GM21367 (cell line): ENCODE results near the gene ARMH4.

ENCODE experiments used
- ATAC-seq: cut with Tn5 transposase; IDR thresholded peaks from one replicate; pipeline ENCODE4 v1.9.1; 2021; ENCODE audit not compliant: unreplicated experiment

ARMH4 gene

DNA sequence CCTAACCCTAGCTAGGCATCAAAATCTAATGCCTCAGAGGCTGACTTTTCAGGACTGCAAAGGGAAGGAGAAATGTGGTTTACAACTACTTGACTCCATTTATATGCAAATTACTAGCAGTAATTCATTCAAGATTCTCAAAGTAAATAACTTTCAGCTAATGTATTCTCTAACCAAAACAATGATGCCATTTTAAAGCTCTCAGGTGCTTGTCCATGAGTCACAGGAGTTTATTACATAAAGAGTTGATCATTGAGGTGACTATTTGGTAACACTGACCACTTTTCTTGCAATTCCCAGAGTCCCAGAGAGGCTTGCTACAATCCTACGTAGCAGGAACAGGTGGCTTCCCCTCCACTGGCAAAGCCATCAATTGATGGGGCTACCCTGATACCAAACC lies 177.1 kb downstream of the ARMH4 start:
- ATAC-seq = no peak

DNA sequence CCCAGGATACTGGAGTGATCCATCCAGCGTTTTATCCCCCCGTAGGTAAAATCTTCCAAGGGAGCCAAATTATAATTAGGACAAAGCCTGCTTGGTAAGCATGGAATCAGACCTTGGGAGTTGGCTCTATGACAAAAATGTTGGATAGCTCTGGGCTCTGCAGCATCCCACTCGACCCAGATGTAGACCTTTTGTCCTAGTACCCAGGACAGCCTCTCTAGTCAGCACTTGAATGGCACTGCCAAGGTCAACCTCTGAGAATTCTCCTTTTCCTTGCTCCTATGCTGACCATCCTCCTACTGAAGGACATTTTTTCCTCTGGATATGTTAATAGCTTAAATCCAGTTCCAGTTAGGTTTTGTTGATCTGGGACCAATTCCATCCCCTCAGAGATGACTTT lies 181.4 kb downstream of the ARMH4 start:
- ATAC-seq = no peak

DNA sequence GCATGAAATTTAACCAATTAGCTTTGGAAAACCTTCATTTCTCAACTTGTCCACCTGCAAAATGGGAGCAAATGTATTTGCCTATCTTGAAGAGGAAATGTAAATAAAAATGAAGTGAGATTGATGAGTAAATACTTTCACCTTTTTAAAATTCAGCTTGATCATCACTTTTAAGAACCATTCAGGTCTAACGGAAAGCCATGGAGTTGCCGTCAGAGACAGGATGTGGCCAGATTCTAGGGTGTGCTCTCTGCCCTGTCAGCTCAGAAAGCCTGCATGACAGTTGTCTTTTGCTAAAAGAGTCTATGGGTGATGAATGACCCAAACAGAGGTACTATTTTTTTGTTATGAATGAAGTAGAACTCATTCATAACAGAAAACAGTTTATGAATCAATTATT lies 181.8 kb downstream of the ARMH4 start:
- ATAC-seq = no peak

DNA sequence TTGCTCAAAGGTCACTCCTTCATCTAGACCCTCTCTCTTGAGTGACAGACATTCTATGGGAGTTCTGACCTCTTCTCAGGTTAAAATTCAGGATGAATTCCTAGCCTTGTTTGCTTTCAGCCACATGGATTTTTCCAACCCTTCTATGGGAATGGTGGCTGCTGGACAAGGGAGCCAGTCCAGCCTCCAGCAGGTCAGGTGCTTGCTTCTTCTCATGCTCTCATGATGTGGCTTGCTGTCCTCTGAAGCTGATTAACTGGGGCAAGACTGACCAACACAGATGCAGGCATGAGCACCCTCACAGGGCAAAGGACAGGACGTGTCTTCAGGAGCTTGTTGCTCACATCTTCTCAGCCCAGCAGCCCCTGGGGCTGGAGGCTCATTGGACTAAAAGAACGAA lies 188.9 kb downstream of the ARMH4 start:
- ATAC-seq = no peak

DNA sequence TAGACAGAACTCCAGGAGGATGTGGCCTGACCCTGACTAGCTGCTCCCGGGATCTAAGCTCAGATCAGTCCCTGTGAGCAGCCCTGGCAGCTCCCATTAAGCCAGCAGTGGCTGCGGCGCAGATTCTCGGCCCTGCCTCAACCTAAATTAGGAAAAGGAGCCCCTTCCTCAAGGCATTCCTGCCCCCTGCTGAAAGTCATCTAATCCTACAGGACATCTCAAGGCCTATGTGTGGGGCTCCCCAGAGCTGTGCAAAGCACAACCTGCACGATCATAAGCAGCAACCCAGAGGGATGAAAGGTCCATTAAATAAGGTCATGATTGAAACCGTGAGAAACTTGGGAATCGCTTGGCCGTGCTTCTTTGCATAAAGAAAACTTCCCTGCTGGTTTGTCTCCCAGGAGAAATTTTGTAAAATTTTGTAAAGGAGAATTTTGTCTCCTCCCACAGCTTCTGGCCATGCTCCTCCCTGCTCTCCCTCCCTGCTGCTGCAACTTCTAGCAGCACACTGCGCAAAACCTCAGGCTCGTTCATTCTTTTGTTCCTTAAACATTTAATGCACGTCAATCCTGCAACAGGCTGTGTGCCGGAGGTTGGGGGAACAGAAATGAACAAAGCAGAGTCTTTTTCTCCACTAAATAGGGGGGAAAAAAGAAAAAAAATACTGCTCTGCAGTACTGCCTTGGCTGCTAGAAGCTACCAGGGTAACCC lies 189.5 kb downstream of the ARMH4 start:
- ATAC-seq = no peak

DNA sequence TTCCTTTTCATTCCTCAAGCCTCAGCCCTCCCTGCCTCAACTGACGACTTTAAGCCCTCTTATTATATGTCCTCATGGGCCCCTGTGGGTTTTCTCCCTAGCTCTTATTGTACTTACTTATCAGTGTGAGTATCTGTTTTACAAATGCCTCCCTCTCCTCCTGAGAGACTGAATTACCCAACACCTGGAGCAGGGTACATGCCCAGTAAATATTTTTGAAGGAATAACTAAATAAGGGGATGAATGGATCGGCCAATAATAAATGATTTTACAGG lies 190.3 kb downstream of the ARMH4 start:
- no peak for ATAC-seq

DNA sequence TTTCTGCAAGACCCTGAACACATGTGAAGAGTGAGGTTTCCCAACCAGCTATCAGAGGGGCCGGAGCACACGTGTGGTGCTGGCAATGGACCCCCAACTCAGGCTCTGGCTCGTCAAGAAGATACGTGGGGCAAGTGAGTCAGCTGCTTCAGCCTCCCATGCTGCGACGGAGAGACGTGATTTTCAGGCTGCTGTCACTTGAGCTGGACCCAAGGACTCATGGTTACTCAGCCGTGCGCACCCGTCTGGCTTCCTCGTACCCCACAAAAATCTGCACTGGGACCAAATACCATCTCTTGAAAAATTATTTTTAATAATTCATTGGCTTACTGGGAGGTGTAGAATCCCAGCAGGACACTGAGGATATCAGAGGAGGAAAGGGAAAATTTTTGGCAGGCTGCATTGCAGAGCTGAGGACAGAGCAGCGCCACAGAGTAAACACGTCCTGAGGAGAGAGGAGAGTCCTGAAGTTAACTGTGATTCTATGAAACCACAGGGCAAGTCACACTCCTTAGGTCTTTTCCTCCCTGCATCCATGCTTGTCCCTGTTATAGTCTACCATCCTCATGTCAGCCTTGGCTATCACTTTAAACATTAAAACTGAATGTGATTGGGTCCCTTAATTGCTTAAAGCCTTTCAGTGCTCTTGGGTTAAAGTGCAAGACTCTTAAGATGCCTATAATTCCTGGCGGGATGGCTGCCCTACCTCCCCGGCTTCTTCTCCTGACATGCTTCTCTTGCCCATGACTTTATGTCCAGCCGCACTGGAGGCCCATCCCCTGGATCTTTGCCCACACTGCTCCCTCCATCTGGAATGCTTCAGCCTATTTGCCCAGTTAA lies 190.8 kb downstream of the ARMH4 start:
- ATAC-seq = no peak

DNA sequence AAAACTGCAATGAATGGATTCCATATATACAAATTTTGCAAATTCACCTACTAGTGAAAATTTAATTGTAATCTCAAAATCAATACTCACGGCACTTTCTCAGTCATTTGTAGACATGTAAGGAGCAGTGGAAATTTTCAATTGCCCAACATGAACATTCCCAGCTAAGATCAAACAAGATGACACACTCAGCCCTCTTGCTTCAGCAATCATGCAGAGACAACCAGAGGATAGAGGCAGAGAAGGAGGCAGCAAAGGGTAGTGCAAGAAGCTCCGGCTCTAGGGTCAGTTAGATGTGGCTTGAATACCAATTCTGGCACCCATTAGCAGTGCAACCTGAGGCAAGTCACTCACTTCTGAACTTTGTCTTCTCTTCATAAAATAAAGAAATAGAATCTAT lies 194.6 kb downstream of the ARMH4 start:
- ATAC-seq = no peak
